Measurements from ENCODE around the gene ANXA4.
"Not testable (repeated sequence)": the region's sequence is repeated elsewhere in the genome, so short reads cannot be mapped to it uniquely, and the experiment has no call there.

Gene ANXA4

GRCh38 chr2:69721022-69721421 lies 20.9 kb upstream of the ANXA4 start:
- no peak for DNase-seq

- DNase-seq, result no peak
Observed at GRCh38 chr2:69723791-69724190, 18.1 kb upstream of the ANXA4 start.

- peak; percentile 68 for DNase-seq
Observed at GRCh38 chr2:69724540-69725159, 17.3 kb upstream of the ANXA4 start.

GRCh38 chr2:69725706-69726360 lies 16.1 kb upstream of the ANXA4 start:
- DNase-seq, result no peak

- no peak for DNase-seq
Observed at GRCh38 chr2:69729266-69729665, 12.7 kb upstream of the ANXA4 start.

- DNase-seq, result no peak
Observed at GRCh38 chr2:69729781-69730180, 12.2 kb upstream of the ANXA4 start.

GRCh38 chr2:69731147-69731970 lies 10.6 kb upstream of the ANXA4 start:
- peak; percentile 47 for DNase-seq

GRCh38 chr2:69733342-69734034 lies 8.4 kb upstream of the ANXA4 start:
- no peak for DNase-seq

GRCh38 chr2:69734035-69734611 lies 7.8 kb upstream of the ANXA4 start:
- DNase-seq, result no peak

- DNase-seq, result no peak
Observed at GRCh38 chr2:69734854-69735544, 6.9 kb upstream of the ANXA4 start.

GRCh38 chr2:69735686-69736085 lies 6.2 kb upstream of the ANXA4 start:
- no peak for DNase-seq

- DNase-seq, result not testable (repeated sequence)
Observed at GRCh38 chr2:69738149-69738548, 3.8 kb upstream of the ANXA4 start.

GRCh38 chr2:69740502-69740951 lies 1.4 kb upstream of the ANXA4 start:
- DNase-seq, result no peak

GRCh38 chr2:69741229-69741574 lies 732 bp upstream of the ANXA4 start:
- DNase-seq, result no peak

GRCh38 chr2:69742322-69742952 lies 503 bp downstream of the ANXA4 start:
- DNase-seq, result no peak

- DNase-seq, result no peak
Observed at GRCh38 chr2:69743847-69744264, 1.9 kb downstream of the ANXA4 start.

- DNase-seq, result no peak
Observed at GRCh38 chr2:69744456-69744855, 2.5 kb downstream of the ANXA4 start.

GRCh38 chr2:69745035-69745434 lies 3.1 kb downstream of the ANXA4 start:
- DNase-seq, result no peak

- no peak for DNase-seq
Observed at GRCh38 chr2:69750246-69750645, 8.3 kb downstream of the ANXA4 start.

GRCh38 chr2:69753659-69754363 lies 11.9 kb downstream of the ANXA4 start:
- DNase-seq, result no peak

GRCh38 chr2:69754633-69755032 lies 12.7 kb downstream of the ANXA4 start:
- no peak for DNase-seq

All from NCI-H1048 (cell line).